ENCODE results near the gene AADAT.
"Not testable (repeated sequence)": the region's sequence is repeated elsewhere in the genome, so short reads cannot be mapped to it uniquely, and the experiment has no call there.

AADAT gene

GRCh38 chr4:170071196-170071595 lies 18.6 kb downstream of the AADAT start:
- Mint-ChIP-seq H3K27me3 (ENCODE audit: low read depth) (no peaks in the 10 kb centered on the region), H3K4me1 (ENCODE audit: low read depth) (no peaks in the 10 kb centered on the region), H3K36me3 (ENCODE audit: low read depth) (no peaks in the 10 kb centered on the region), H3K4me3 (no peak overlapping the region), H3K9me3 (no peaks in the 10 kb centered on the region), H3K27ac (no peak overlapping the region)

DNA sequence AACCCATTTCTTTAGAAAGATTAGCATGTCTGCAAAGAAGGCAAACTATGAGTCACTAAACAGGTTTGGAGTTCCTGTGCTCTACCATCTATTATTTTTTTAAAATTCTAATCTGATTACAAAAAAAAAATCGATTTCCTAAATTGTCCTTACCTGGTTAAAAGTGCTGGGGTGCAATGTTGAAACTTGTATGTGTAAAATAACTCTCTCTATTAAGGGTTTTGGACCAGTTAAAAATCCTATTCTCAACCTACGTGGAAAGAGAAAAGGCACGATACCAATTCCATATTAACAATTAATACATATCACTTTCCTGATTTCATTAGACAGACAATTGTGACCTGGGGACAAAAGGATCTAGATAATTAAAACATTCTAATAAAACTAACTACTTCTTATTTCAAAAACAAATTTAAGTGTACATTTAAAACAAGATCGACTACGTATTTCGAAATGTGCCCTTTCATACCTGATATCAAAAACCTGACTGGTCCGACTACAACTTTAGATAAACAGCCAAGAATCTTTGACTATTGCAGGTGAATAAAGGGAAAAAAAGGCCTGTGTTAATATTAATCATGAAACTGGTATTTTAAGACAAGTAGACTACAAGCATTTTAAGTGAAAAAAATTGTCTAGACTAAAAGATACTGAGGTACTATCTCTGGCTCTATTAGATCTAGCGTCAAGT lies 21.2 kb downstream of the AADAT start:
- Mint-ChIP-seq H3K4me1 (ENCODE audit: low read depth) (no peaks in the 10 kb centered on the region), H3K4me3 (no peak overlapping the region), H3K27me3 (ENCODE audit: low read depth) (no peaks in the 10 kb centered on the region), H3K27ac (no peak overlapping the region), H3K9me3 (no peaks in the 10 kb centered on the region), H3K36me3 (ENCODE audit: low read depth) (no peaks in the 10 kb centered on the region)

DNA sequence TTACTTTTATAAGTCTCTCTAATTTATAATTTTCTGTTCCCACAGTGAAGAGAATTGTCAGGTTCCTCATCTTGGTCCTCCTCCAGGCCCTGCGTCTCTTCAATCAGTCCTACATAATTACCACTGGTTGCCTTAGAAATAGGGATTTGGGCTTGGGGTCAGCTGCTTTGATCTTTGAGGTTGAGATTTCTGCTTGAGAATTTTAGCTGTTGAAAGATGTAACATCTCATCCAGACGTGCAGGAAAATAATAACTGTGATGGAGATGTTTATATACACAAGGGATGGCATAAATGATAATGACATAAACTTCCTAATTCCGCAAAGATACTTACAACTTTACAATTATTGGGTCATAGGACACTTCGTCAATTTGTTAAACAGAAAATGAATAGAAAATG lies 30.3 kb downstream of the AADAT start:
- peaks cover 12% of the 10 kb centered on the region for H3K27me3 Mint-ChIP-seq (ENCODE audit: low read depth)
- H3K27ac Mint-ChIP-seq, result no peak overlapping the region
- H3K36me3 Mint-ChIP-seq (ENCODE audit: low read depth), result no peaks in the 10 kb centered on the region
- no peaks in the 10 kb centered on the region for H3K9me3 Mint-ChIP-seq
- H3K4me1 Mint-ChIP-seq (ENCODE audit: low read depth), result no peaks in the 10 kb centered on the region
- H3K4me3 Mint-ChIP-seq, result no peak overlapping the region

DNA sequence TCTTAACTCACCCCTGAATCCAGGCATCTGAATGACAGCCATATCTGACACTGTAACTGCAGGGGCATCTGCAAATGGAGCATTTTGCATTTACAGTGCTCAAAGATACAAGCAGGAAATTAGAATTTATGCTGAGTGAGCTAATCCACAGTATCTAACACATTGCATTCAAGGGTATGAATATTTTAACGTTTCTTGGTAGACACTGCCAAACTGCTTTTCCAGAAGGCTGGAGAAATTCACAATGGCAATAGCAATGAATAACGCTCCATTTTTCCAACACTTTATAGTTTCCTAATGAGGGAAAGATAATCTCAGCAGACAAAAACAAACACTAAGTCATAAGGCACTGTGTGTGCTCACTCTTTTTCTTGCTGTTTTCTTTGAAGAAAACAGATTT lies 30.9 kb downstream of the AADAT start:
- Mint-ChIP-seq H3K4me3 (no peak overlapping the region), H3K9me3 (no peaks in the 10 kb centered on the region), H3K27ac (no peak overlapping the region), H3K27me3 (ENCODE audit: low read depth) (peaks cover 12% of the 10 kb centered on the region), H3K36me3 (ENCODE audit: low read depth) (no peaks in the 10 kb centered on the region), H3K4me1 (ENCODE audit: low read depth) (no peaks in the 10 kb centered on the region)

DNA sequence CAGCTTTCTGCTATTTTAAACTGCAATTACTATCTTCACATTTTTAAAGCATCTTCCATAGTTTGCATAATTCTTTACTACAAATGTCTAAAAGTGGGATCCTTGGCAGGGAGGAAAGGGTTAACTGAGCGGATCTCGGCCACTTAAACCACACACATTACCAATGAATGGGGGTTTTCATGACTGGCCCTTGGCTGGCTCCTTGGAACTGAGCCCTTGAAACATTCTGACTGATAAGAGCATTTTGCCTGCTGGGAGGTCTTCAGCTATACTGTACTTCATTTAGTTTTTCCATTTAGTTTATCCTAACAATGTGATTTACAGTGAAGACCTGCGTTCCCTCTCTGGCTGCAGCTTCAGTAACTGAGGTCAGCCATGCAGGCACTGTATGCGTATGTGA lies 31.9 kb downstream of the AADAT start:
- no peaks in the 10 kb centered on the region for H3K36me3 Mint-ChIP-seq (ENCODE audit: low read depth)
- H3K27ac Mint-ChIP-seq, result no peak overlapping the region
- H3K4me1 Mint-ChIP-seq (ENCODE audit: low read depth), result no peaks in the 10 kb centered on the region
- H3K4me3 Mint-ChIP-seq, result no peak overlapping the region
- no peaks in the 10 kb centered on the region for H3K9me3 Mint-ChIP-seq
- peaks cover 9% of the 10 kb centered on the region for H3K27me3 Mint-ChIP-seq (ENCODE audit: low read depth)

DNA sequence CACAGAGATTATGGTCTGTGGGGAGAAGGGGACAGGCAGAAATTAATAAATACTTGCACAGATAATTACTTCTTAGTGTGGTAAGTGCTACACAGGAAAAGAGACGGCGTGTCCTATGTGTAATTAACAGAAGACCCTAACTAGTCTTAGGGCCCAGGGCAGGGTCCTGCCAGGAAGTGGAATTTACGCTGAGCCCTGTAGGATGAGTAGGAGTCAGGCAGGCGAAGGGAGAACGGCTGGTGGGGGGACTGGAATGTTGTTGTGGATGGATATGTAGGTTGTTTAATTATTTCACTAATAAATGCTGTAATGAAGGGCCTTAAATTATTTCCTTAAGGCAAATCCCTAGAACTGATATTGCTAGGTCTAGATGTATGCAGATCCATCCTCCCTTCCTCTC lies 36.8 kb downstream of the AADAT start:
- no peak overlapping the region for H3K4me3 Mint-ChIP-seq
- peaks cover 2% of the 10 kb centered on the region for H3K4me1 Mint-ChIP-seq (ENCODE audit: low read depth)
- H3K27ac Mint-ChIP-seq, result no peak overlapping the region
- H3K9me3 Mint-ChIP-seq, result no peaks in the 10 kb centered on the region
- H3K36me3 Mint-ChIP-seq (ENCODE audit: low read depth), result no peaks in the 10 kb centered on the region
- H3K27me3 Mint-ChIP-seq (ENCODE audit: low read depth), result peaks cover 6% of the 10 kb centered on the region

DNA sequence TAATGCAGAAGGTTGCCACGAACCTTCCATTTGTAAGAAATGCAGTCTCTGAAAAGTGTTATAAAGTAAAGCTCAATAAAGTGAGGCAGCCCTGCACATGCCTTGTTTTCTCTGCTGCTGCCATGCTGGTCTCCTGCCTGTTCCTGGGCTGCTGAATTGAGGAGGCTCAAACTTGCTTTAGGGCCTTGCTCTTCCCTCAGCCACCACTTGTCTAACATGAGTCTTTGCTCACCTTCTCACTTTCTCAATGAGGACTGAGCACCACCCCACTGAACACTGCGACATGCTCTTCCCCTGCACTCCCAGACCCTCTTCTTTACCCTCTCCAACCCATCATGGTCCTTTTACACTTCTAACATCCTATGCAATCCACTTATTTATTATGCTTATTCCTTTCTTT lies 38.4 kb downstream of the AADAT start:
- H3K4me1 Mint-ChIP-seq (ENCODE audit: low read depth), result peaks cover 3% of the 10 kb centered on the region
- H3K27me3 Mint-ChIP-seq (ENCODE audit: low read depth), result peaks cover 8% of the 10 kb centered on the region
- no peak overlapping the region for H3K4me3 Mint-ChIP-seq
- H3K36me3 Mint-ChIP-seq (ENCODE audit: low read depth), result no peaks in the 10 kb centered on the region
- H3K27ac Mint-ChIP-seq, result no peak overlapping the region
- H3K9me3 Mint-ChIP-seq, result no peaks in the 10 kb centered on the region

- Mint-ChIP-seq H3K36me3 (ENCODE audit: low read depth) (no peaks in the 10 kb centered on the region), H3K4me3 (no peak overlapping the region), H3K4me1 (ENCODE audit: low read depth) (peaks cover 3% of the 10 kb centered on the region), H3K9me3 (no peaks in the 10 kb centered on the region), H3K27me3 (ENCODE audit: low read depth) (peaks cover 8% of the 10 kb centered on the region), H3K27ac (no peak overlapping the region)
Observed at GRCh38 chr4:170049766-170050165, 40.0 kb downstream of the AADAT start.

DNA sequence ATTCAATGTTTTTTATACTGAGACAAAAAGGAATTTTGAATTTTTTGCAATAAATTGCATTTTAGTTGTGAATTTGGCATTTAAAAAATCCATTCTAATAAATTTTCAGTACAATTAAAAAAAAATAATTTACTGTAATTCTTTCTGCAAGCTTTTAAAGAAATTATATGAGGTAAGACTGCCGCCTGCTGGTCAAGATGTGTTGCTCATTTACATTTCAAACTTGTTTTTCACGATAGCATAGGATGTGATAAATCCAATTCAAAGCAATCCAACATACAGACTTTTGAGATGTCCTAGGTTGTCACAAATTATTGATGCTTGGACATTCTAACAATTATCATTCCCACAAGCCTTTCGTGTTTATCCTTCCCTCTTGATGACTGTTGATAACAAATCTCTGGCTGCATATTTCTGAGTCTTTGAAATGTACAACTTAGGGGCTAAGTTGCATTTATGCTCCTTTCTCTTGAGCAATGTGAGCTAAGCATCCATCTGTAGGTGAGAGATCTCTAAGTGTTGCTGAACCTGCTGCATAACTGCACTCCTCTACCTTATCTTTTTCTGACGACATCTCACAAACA lies 41.9 kb downstream of the AADAT start:
- peaks cover 3% of the 10 kb centered on the region for H3K4me1 Mint-ChIP-seq (ENCODE audit: low read depth)
- H3K27ac Mint-ChIP-seq, result no peak overlapping the region
- no peaks in the 10 kb centered on the region for H3K9me3 Mint-ChIP-seq
- no peaks in the 10 kb centered on the region for H3K36me3 Mint-ChIP-seq (ENCODE audit: low read depth)
- H3K27me3 Mint-ChIP-seq (ENCODE audit: low read depth), result peaks cover 8% of the 10 kb centered on the region
- H3K4me3 Mint-ChIP-seq, result no peak overlapping the region

DNA sequence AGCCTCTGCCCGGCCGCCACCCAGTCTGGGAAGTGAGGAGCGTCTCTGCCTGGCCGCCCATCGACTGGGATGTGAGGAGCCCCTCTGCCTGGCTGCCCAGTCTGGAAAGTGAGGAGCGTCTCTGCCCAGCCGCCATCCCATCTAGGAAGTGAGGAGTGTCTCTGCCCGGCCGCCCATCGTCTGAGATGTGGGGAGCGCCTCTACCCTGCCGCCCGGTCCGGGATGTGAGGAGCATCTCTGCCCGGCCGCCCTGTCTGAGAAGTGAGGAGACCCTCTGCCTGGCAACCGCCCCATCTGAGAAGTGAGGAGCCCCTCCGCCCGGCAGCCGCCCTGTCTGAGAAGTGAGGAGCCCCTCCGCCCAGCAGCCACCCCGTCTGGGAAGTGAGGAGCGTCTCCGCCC lies 43.6 kb downstream of the AADAT start:
- not testable (repeated sequence) for H3K9me3 Mint-ChIP-seq; H3K4me3 Mint-ChIP-seq; H3K27ac Mint-ChIP-seq; H3K4me1 Mint-ChIP-seq (ENCODE audit: low read depth); H3K27me3 Mint-ChIP-seq (ENCODE audit: low read depth); H3K36me3 Mint-ChIP-seq (ENCODE audit: low read depth)

- no peak overlapping the region for H3K4me3 Mint-ChIP-seq
- H3K27ac Mint-ChIP-seq, result no peak overlapping the region
- no peaks in the 10 kb centered on the region for H3K4me1 Mint-ChIP-seq (ENCODE audit: low read depth)
- H3K27me3 Mint-ChIP-seq (ENCODE audit: low read depth), result no peaks in the 10 kb centered on the region
- no peaks in the 10 kb centered on the region for H3K36me3 Mint-ChIP-seq (ENCODE audit: low read depth)
- H3K9me3 Mint-ChIP-seq, result no peaks in the 10 kb centered on the region
Observed at GRCh38 chr4:170040031-170040680, 49.6 kb downstream of the AADAT start.

DNA sequence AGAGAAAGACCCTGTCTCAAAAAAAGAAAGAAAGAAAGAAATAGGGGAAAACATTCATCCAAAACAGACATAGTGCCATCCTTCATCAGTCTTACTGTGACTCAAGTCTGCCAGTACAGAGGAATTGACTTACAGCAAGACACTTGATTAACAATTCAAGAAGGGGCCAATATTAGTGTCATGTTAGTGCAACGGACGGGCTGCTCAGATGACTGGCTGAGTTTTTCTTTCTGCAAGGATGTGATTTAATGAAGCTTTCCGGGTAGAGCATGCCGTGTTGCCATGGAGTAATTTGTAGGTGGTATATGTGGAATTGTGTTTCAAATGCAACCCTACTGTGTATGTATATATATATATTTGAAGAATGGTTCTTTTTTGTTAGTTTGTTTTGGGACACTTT lies 51.0 kb downstream of the AADAT start:
- H3K36me3 Mint-ChIP-seq (ENCODE audit: low read depth), result no peaks in the 10 kb centered on the region
- no peak overlapping the region for H3K27ac Mint-ChIP-seq
- no peaks in the 10 kb centered on the region for H3K9me3 Mint-ChIP-seq
- no peaks in the 10 kb centered on the region for H3K4me1 Mint-ChIP-seq (ENCODE audit: low read depth)
- H3K4me3 Mint-ChIP-seq, result no peak overlapping the region
- no peaks in the 10 kb centered on the region for H3K27me3 Mint-ChIP-seq (ENCODE audit: low read depth)

- H3K9me3 Mint-ChIP-seq, result no peaks in the 10 kb centered on the region
- no peaks in the 10 kb centered on the region for H3K4me1 Mint-ChIP-seq (ENCODE audit: low read depth)
- no peaks in the 10 kb centered on the region for H3K36me3 Mint-ChIP-seq (ENCODE audit: low read depth)
- no peaks in the 10 kb centered on the region for H3K27me3 Mint-ChIP-seq (ENCODE audit: low read depth)
- H3K4me3 Mint-ChIP-seq, result no peak overlapping the region
- H3K27ac Mint-ChIP-seq, result no peak overlapping the region
Observed at GRCh38 chr4:170038232-170038631, 51.5 kb downstream of the AADAT start.

GRCh38 chr4:170037481-170037880 lies 52.3 kb downstream of the AADAT start:
- H3K4me1 Mint-ChIP-seq (ENCODE audit: low read depth), result no peaks in the 10 kb centered on the region
- no peaks in the 10 kb centered on the region for H3K27me3 Mint-ChIP-seq (ENCODE audit: low read depth)
- H3K9me3 Mint-ChIP-seq, result no peaks in the 10 kb centered on the region
- H3K4me3 Mint-ChIP-seq, result no peak overlapping the region
- no peaks in the 10 kb centered on the region for H3K36me3 Mint-ChIP-seq (ENCODE audit: low read depth)
- no peak overlapping the region for H3K27ac Mint-ChIP-seq

DNA sequence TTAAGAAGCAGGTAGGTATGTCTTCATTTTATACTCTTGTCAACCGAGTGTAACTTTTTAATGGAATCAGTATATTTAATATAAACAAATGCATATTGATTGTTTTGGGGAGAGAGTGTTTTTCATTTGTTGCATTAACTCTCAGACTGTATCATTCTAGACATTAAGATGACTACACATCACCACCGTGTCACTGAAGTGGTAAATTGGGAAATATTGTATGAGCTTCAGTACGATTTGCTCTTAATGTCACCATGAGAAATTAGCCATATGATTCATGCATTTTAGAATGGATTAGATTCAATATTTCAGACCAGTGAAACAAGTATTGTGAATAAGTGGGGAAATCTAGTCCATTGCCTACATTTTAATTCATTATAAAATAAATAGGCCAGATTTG lies 53.9 kb downstream of the AADAT start:
- Mint-ChIP-seq H3K4me1 (ENCODE audit: low read depth) (no peaks in the 10 kb centered on the region), H3K27me3 (ENCODE audit: low read depth) (no peaks in the 10 kb centered on the region), H3K4me3 (no peak overlapping the region), H3K27ac (no peak overlapping the region), H3K9me3 (no peaks in the 10 kb centered on the region), H3K36me3 (ENCODE audit: low read depth) (no peaks in the 10 kb centered on the region)
